OCI-LY7 (cell line): ENCODE results near the gene MCL1. TPM values are rescaled to one million over a fixed set of nuclear protein-coding genes. Genes with fewer than 3 reads are reported as not detected.
"Not testable (repeated sequence)": the region's sequence is repeated elsewhere in the genome, so short reads cannot be mapped to it uniquely, and the experiment has no call there.

Experiments
- BruUV-seq: library from RNA; stranded (reverse); fragments of 400-500 nt; replicated peaks from 2 replicates; lab custom pipeline; 2021; lab: Mats Ljungman, UMichigan
- CTCF ChIA-PET: fragments of 300-600 bp; sonication (Branson Sonifier 250); formaldehyde crosslinking; loops from one replicate; lab custom pipeline; 2022; ENCODE audit warnings: antibody characterized with exemption; ENCODE audit not compliant: unreplicated experiment; lab: Charles Lee
- POLR2A ChIA-PET: fragments of 300-600 bp; sonication (Branson Sonifier 250); formaldehyde crosslinking; loops from one replicate; lab custom pipeline; 2022; ENCODE audit warnings: antibody characterized with exemption; lab: Charles Lee
- DNase-seq: peaks from one replicate; pipeline ENCODE4 v3.0.0-alpha.2; 2015; ENCODE audit warnings: low spot score
- H2AFZ ChIP-seq: fragments of 200-600 bp; sonication (generic), shearing (Covaris generic); 2 replicates; pipeline ENCODE4 v1.6.1; 2014; ENCODE audit warnings: mild to moderate bottlenecking, antibody characterized with exemption, low read length, moderate library complexity
- H3K27ac ChIP-seq: fragments of 200-600 bp; sonication (generic); 2 replicates; pipeline ENCODE4 v1.5.1; 2014; ENCODE audit warnings: mixed run types, low read depth, mild to moderate bottlenecking, moderate library complexity, low read length, inconsistent platforms; ENCODE audit not compliant: poor library complexity, severe bottlenecking
- H3K36me3 ChIP-seq: fragments of 200-600 bp; sonication (generic); 2 replicates; pipeline ENCODE4 v1.6.1; 2014; ENCODE audit warnings: mild to moderate bottlenecking, antibody characterized with exemption, low read length, moderate library complexity, mixed read lengths; ENCODE audit not compliant: insufficient read depth
- H3K4me1 ChIP-seq: fragments of 200-600 bp; sonication (generic); 2 replicates; pipeline ENCODE4 v1.5.1; 2014; ENCODE audit warnings: mild to moderate bottlenecking, low read length; ENCODE audit not compliant: insufficient read depth, poor library complexity, severe bottlenecking
- H3K4me2 ChIP-seq: fragments of 200-600 bp; sonication (generic); 2 replicates; pipeline ENCODE4 v1.6.1; 2014; ENCODE audit warnings: mild to moderate bottlenecking, low read length
- H3K4me3 ChIP-seq: fragments of 200-600 bp; sonication (generic); 2 replicates; pipeline ENCODE4 v1.5.1; 2014; ENCODE audit warnings: mild to moderate bottlenecking, low read depth, low read length; ENCODE audit not compliant: poor library complexity, severe bottlenecking
- H3K79me2 ChIP-seq: fragments of 200-600 bp; sonication (generic); 2 replicates; pipeline ENCODE4 v1.6.1; 2016; ENCODE audit warnings: low read depth, mild to moderate bottlenecking, low read length, moderate library complexity, mixed read lengths; ENCODE audit not compliant: insufficient read depth
- H3K9me2 ChIP-seq: fragments of 200-600 bp; sonication (generic); 2 replicates; pipeline ENCODE4 v1.6.1; 2016; ENCODE audit warnings: mild to moderate bottlenecking, low read length, mixed read lengths; ENCODE audit not compliant: insufficient read depth
- H3K9me3 ChIP-seq: fragments of 200-600 bp; sonication (generic); 2 replicates; pipeline ENCODE4 v1.6.1; 2014; ENCODE audit warnings: mild to moderate bottlenecking, mixed run types, low read length, mixed read lengths
- H4K20me1 ChIP-seq: fragments of 200-600 bp; sonication (generic); 2 replicates; pipeline ENCODE4 v1.6.1; 2014; ENCODE audit warnings: mild to moderate bottlenecking, antibody characterized with exemption, low read length, moderate library complexity, mixed read lengths; ENCODE audit not compliant: insufficient read depth
- CTCF ChIP-seq: fragments of 200-600 bp; sonication (generic); conservative IDR thresholded peaks from 2 replicates; pipeline ENCODE4 v1.5.1; 2014; ENCODE audit warnings: mild to moderate bottlenecking, antibody characterized with exemption, low read length, moderate library complexity, mixed read lengths
- EZH2phosphoT487 ChIP-seq: fragments of 200-600 bp; sonication (generic); IDR thresholded peaks from 2 replicates; pipeline ENCODE4 v1.6.1; 2018; ENCODE audit warnings: low read depth, borderline replicate concordance, mild to moderate bottlenecking, mixed run types, antibody characterized with exemption, low read length, moderate library complexity, mixed read lengths
- intact Hi-C: fragments of 100-400 bp; cut with micrococcal nuclease; formaldehyde crosslinking; loops from one replicate; pipeline ENCODE4 v1.10.0; 2022; ENCODE audit not compliant: unreplicated experiment
- total RNA-seq, 2 experiments: library from RNA; depleted of rRNA in 1 of 2; stranded (reverse); fragments of >200 nt in 1 of 2; shearing (Covaris generic) in 1 of 2; gene quantifications; 2 replicates each; pipeline ENCODE4 v1.2.3, GENCODE V29; 2014 to 2022

MCL1 gene
- total RNA-seq, 2 experiments from 2014 or later = 102 to 157 TPM

GRCh38 chr1:150581437-150581836, 2.0 kb upstream of the MCL1 start:
- intact Hi-C loops, BruUV-seq, H3K9me2 ChIP-seq, H2AFZ ChIP-seq, H3K4me3 ChIP-seq, H3K9me3 ChIP-seq, DNase-seq: not testable (repeated sequence)
- Histone ChIP-seq H4K20me1 (peaks cover 27% of the 10 kb centered on the region), H3K36me3 (peaks cover 29% of the 10 kb centered on the region), H3K79me2 (peaks cover 39% of the 10 kb centered on the region), H3K4me1 (peaks cover 22% of the 10 kb centered on the region), H3K4me2 (peak overlapping the region; percentile 31), H3K27ac (peak overlapping the region; percentile 17)
- ChIA-PET POLR2A (interaction anchor here (1.0 to 13.8 kb wide), 4 partner anchors 8 to 68 kb away, joined by 3 to 260 read pairs (median 8); no protein-coding TSS in a partner anchor), CTCF (interaction anchor here (1.2 kb wide), 1 partner anchor 19 kb away, joined by 3 read pairs; no protein-coding TSS in a partner anchor)

GRCh38 chr1:150580966-150581365, 1.6 kb upstream of the MCL1 start:
- Histone ChIP-seq H3K27ac (peak overlapping the region; percentile 17), H3K4me1 (peaks cover 27% of the 10 kb centered on the region), H3K79me2 (peaks cover 44% of the 10 kb centered on the region), H3K36me3 (peaks cover 34% of the 10 kb centered on the region), H3K4me2 (peak overlapping the region; percentile 31), H4K20me1 (peaks cover 32% of the 10 kb centered on the region)
- H2AFZ ChIP-seq, H3K9me3 ChIP-seq, H3K9me2 ChIP-seq, H3K4me3 ChIP-seq, intact Hi-C loops, DNase-seq, BruUV-seq: not testable (repeated sequence)
- POLR2A ChIA-PET = interaction anchor here (1.0 to 13.8 kb wide), 5 partner anchors 8 to 68 kb away, joined by 3 to 260 read pairs (median 6); no protein-coding TSS in a partner anchor
- CTCF ChIA-PET = interaction anchor here (1.2 to 2.5 kb wide), 2 partner anchors 19 to 20 kb away, joined by 3 to 13 read pairs; no protein-coding TSS in a partner anchor

GRCh38 chr1:150579945-150580642, 684 bp upstream of the MCL1 start:
- ChIA-PET POLR2A (interaction anchor here (0.6 to 13.8 kb wide), 15 partner anchors 9 to 325 kb away, joined by 3 to 260 read pairs (median 6); partner anchors contain the start of gene GOLPH3L), CTCF (interaction anchor here (1.2 to 2.5 kb wide), 4 partner anchors 12 to 19 kb away, joined by 3 to 13 read pairs (median 6); no protein-coding TSS in a partner anchor)
- H3K4me1 ChIP-seq = peaks cover 36% of the 10 kb centered on the region
- H3K27ac ChIP-seq = peak overlapping the region; percentile 85
- peaks cover 52% of the 10 kb centered on the region for H3K79me2 ChIP-seq
- H3K36me3 ChIP-seq = peaks cover 42% of the 10 kb centered on the region
- intact Hi-C loops = loop anchor here (1.0 kb wide), 1 partner anchor 17 kb away; no protein-coding TSS in a partner anchor
- TF ChIP-seq EZH2phosphoT487 = no peak
- TF ChIP-seq CTCF = no peak
- TSS peak; percentile 96 for BruUV-seq
- peak overlapping the region; percentile 18; the same call in 1 of the 2 replicates for H2AFZ ChIP-seq
- H3K9me3 ChIP-seq = no peaks in the 10 kb centered on the region
- peaks cover 41% of the 10 kb centered on the region for H4K20me1 ChIP-seq
- no peaks in the 10 kb centered on the region for H3K9me2 ChIP-seq
- peak overlapping the region; percentile 99 for H3K4me3 ChIP-seq
- DNase-seq = no peak
- peak overlapping the region; percentile 84 for H3K4me2 ChIP-seq
